Esophagus squamous epithelium (tissue), 4 donors: Measurements from ENCODE around the gene PGAM4.

ENCODE experiments used
- POLR2A ChIP-seq, 4 donors: fragments of 450-650 bp; IDR thresholded peaks; one replicate each; pipeline ENCODE4 v1.6.1; 2017; ENCODE audit warnings: antibody characterized with exemption in 4 of 4, mild to moderate bottlenecking in 4 of 4, moderate library complexity in 3 of 4
- TF ChIP-seq, protein P1 (sequence below), 6 experiments: fragments of 450-650 bp in 4 of 6; fragments of 200-600 bp in 2 of 6; sonication (generic) in 2 of 6; IDR thresholded peaks; one replicate each; pipeline ENCODE4 v1.5.1; 2016 to 2019; ENCODE audit warnings: antibody characterized with exemption in 6 of 6, mild to moderate bottlenecking in 4 of 6, moderate library complexity in 4 of 6

DNA sequence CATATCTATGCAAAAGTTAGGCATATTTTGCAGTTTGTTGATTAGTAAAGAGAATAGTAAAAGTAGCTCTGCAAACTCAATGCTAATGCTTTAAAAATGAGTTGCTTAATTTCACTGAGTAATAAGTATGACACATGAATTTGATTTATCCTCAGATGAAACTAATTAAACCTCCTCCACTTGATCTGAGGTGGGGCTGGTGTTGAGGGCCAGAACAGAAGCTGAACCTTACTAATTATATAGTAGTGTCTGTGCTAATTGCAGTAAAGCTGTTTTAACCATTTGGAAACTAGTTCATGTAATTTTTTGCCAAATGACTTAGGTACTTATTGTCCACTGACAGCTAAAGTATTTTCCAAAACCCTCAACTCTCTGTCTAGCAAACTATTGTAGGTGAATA is 7.7 kb upstream of the PGAM4 start:
- TF ChIP-seq, protein P1, sequence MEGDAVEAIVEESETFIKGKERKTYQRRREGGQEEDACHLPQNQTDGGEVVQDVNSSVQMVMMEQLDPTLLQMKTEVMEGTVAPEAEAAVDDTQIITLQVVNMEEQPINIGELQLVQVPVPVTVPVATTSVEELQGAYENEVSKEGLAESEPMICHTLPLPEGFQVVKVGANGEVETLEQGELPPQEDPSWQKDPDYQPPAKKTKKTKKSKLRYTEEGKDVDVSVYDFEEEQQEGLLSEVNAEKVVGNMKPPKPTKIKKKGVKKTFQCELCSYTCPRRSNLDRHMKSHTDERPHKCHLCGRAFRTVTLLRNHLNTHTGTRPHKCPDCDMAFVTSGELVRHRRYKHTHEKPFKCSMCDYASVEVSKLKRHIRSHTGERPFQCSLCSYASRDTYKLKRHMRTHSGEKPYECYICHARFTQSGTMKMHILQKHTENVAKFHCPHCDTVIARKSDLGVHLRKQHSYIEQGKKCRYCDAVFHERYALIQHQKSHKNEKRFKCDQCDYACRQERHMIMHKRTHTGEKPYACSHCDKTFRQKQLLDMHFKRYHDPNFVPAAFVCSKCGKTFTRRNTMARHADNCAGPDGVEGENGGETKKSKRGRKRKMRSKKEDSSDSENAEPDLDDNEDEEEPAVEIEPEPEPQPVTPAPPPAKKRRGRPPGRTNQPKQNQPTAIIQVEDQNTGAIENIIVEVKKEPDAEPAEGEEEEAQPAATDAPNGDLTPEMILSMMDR (IDR thresholded peaks at IDR 0.05), result no peak
- TF ChIP-seq POLR2A (IDR thresholded peaks at IDR 0.05), result no peak
